Astrocyte of the spinal cord (primary cell): Measurements from ENCODE around the gene MAS1L.

Experiments
- DNase-seq: peaks from one replicate; pipeline ENCODE4 v3.0.0; 2011; ENCODE audit warnings: low read depth, low spot score
- H3K4me3 ChIP-seq: 2 replicates; pipeline ENCODE4 v1.5.1; 2011; ENCODE audit warnings: low read depth, mild to moderate bottlenecking, low read length, moderate library complexity
- CTCF ChIP-seq: IDR thresholded peaks from 2 replicates; pipeline ENCODE4 v1.5.1; 2012; ENCODE audit warnings: low read depth, mild to moderate bottlenecking, low read length, inconsistent platforms
- in situ Hi-C: cut with HindIII; loops from 2 replicates; pipeline ENCODE4 v1.10.0; 2017; ENCODE audit warnings: low sequenced_read_pairs

MAS1L gene

GRCh38 chr6:29528300-29528931, 40.7 kb upstream of the MAS1L start:
- in situ Hi-C loops: no loop called here
- no peak overlapping the region for H3K4me3 ChIP-seq
- no peak for TF ChIP-seq CTCF
- DNase-seq: no peak

- in situ Hi-C loops: no loop called here
- no peak for DNase-seq
- no peak for TF ChIP-seq CTCF
Measured at GRCh38 chr6:29527564-29527963, 39.8 kb upstream of the MAS1L start.

GRCh38 chr6:29527126-29527525, 39.4 kb upstream of the MAS1L start:
- TF ChIP-seq CTCF: no peak
- no peak for DNase-seq
- in situ Hi-C loops: no loop called here
- no peak overlapping the region for H3K4me3 ChIP-seq

More at GRCh38 chr6:29527564-29527963, 39.8 kb upstream of the MAS1L start:
- H3K4me3 ChIP-seq: no peak overlapping the region

- in situ Hi-C loops: no loop called here
- no peak for DNase-seq
- H3K4me3 ChIP-seq: no peak overlapping the region
- no peak for TF ChIP-seq CTCF
Measured at GRCh38 chr6:29525311-29525639, 37.5 kb upstream of the MAS1L start.

GRCh38 chr6:29524444-29525310, 36.9 kb upstream of the MAS1L start:
- no peak overlapping the region for H3K4me3 ChIP-seq
- in situ Hi-C loops: no loop called here
- DNase-seq: no peak
- TF ChIP-seq CTCF: no peak

- no peak overlapping the region for H3K4me3 ChIP-seq
- no peak for DNase-seq
- in situ Hi-C loops: no loop called here
- TF ChIP-seq CTCF: no peak
Measured at GRCh38 chr6:29524044-29524443, 36.3 kb upstream of the MAS1L start.
